ENCODE results near the gene VDAC1. TPM values are rescaled to one million over a fixed set of nuclear protein-coding genes. Genes with fewer than 3 reads are reported as not detected.

The VDAC1 gene
- total and polyA plus RNA-seq, 2 donors from 2014 or later, result 148 to 285 TPM

DNA sequence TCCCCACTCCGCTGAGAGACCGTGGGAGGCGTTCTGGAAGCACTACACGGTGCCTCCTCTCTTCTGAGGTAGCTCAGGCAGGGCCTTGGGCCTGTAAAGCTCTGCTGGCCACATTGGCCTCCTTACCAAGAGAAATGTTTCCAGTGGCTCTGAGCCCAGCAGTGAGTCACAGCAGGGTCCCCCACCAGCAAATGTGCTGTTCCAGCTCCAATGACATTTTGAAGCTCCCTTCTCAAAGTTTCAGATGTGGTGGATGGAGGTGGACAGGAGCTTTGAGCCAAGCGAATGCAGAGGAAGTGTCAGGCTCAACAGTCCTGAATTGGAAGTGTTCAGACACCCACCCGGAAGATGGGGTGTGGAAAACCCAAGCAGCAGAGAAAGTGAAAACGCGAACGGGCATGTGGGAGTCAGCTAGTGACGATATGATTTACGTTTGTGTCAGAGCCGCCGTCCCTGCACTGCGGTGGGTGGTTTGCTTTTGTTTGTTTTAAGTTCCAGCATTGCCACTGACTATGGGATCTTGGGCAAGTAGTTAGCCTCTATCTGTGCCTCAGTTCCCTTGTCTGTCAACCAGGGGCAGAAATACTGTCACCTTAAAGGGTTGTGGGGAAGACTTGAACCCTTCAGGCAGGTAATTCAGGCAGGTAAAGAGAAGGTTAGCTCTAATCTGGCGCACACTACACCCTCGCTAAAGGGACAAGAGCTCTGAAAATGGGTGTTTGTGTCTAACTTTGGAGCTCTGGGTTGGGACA is 74.5 kb downstream of the VDAC1 start:
- no peaks in the 10 kb centered on the region for H3K36me3 ChIP-seq (ENCODE audit: control insufficient read depth in 2 of 3, insufficient read depth in 3 of 3, low read length in 3 of 3)
- H3K9ac ChIP-seq (ENCODE audit: low read length in 3 of 3), result no peak overlapping the region
- intact Hi-C loops (cut with DNase I), result no loop called here
- DNase-seq (peak in 3 of 5 donors; percentile 30 to 57 (median 48)), FAIRE-seq (no peak)
- H3K4me3 ChIP-seq (ENCODE audit: low read length in 3 of 3), result no peak overlapping the region
- no peak overlapping the region for H3K27ac ChIP-seq (ENCODE audit: low read depth in 2 of 2, low read length in 2 of 2)
- H3K4me1 ChIP-seq (ENCODE audit: control insufficient read depth in 2 of 3, insufficient read depth in 2 of 3, low read depth in 1 of 3, low read length in 3 of 3), result peaks cover 0 to 26% (median 20%) of the 10 kb centered on the region in 3 donors
- H3K27me3 ChIP-seq (ENCODE audit: control insufficient read depth, insufficient read depth, low read length), result no peaks in the 10 kb centered on the region
- no peaks in the 10 kb centered on the region for H3K9me3 ChIP-seq (ENCODE audit: control insufficient read depth in 2 of 3, insufficient read depth in 1 of 3, low read length in 3 of 3)
- TF ChIP-seq, protein P1, sequence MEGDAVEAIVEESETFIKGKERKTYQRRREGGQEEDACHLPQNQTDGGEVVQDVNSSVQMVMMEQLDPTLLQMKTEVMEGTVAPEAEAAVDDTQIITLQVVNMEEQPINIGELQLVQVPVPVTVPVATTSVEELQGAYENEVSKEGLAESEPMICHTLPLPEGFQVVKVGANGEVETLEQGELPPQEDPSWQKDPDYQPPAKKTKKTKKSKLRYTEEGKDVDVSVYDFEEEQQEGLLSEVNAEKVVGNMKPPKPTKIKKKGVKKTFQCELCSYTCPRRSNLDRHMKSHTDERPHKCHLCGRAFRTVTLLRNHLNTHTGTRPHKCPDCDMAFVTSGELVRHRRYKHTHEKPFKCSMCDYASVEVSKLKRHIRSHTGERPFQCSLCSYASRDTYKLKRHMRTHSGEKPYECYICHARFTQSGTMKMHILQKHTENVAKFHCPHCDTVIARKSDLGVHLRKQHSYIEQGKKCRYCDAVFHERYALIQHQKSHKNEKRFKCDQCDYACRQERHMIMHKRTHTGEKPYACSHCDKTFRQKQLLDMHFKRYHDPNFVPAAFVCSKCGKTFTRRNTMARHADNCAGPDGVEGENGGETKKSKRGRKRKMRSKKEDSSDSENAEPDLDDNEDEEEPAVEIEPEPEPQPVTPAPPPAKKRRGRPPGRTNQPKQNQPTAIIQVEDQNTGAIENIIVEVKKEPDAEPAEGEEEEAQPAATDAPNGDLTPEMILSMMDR (IDR thresholded peaks at IDR 0.05; ENCODE audit: borderline replicate concordance, extremely low read depth, insufficient read depth), result no peak

DNA sequence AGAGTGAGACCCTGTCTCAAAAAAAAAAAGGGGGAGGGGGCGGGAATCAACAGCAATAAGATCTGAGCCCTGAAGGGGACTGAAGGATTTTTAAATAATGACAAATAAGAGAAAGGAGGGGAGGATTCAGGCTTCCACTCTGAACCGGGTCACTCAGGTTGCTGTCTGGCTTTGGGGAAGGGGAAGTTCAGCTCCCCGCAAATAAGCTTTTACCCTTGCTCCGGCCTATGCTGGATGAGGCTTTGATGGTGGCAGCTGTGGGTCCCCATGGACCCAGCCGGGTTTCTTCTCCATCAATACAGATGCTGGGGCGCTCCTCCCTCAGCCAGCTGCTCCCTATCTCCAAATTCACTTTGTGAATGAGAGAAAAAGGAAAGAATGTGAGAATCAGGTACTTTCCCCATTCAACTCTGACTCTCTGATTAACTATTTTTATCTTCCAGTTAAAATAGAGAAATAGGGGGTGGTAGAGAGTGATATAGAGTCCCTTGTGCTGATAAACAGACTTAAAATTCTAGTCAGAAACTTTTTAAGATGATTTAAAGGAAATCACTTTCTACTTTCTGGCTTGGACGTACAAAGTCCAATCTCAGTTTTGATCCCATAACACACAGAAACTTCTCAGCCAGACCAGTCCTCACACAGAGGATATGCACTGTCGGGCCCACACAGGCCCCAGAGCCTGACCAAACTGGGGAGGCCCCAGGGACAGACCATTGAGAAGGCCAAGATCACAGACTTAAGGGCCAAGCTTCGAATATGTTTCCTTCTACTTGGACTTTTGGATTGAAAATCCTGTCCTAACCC is 76.0 kb downstream of the VDAC1 start:
- peaks cover 0 to 18% (median 16%) of the 10 kb centered on the region in 3 donors for H3K4me1 ChIP-seq (ENCODE audit: control insufficient read depth in 2 of 3, insufficient read depth in 2 of 3, low read depth in 1 of 3, low read length in 3 of 3)
- TF ChIP-seq, protein P1 (IDR thresholded peaks at IDR 0.05; ENCODE audit: borderline replicate concordance, extremely low read depth, insufficient read depth), result no peak
- no peaks in the 10 kb centered on the region for H3K27me3 ChIP-seq (ENCODE audit: control insufficient read depth, insufficient read depth, low read length)
- DNase-seq (no peak), FAIRE-seq (no peak)
- no peaks in the 10 kb centered on the region for H3K36me3 ChIP-seq (ENCODE audit: control insufficient read depth in 2 of 3, insufficient read depth in 3 of 3, low read length in 3 of 3)
- no peaks in the 10 kb centered on the region for H3K9me3 ChIP-seq (ENCODE audit: control insufficient read depth in 2 of 3, insufficient read depth in 1 of 3, low read length in 3 of 3)
- intact Hi-C loops (cut with DNase I), result no loop called here
- H3K4me3 ChIP-seq (ENCODE audit: low read length in 3 of 3), result no peak overlapping the region
- no peak overlapping the region for H3K27ac ChIP-seq (ENCODE audit: low read depth in 2 of 2, low read length in 2 of 2)
- H3K9ac ChIP-seq (ENCODE audit: low read length in 3 of 3), result no peak overlapping the region

DNA sequence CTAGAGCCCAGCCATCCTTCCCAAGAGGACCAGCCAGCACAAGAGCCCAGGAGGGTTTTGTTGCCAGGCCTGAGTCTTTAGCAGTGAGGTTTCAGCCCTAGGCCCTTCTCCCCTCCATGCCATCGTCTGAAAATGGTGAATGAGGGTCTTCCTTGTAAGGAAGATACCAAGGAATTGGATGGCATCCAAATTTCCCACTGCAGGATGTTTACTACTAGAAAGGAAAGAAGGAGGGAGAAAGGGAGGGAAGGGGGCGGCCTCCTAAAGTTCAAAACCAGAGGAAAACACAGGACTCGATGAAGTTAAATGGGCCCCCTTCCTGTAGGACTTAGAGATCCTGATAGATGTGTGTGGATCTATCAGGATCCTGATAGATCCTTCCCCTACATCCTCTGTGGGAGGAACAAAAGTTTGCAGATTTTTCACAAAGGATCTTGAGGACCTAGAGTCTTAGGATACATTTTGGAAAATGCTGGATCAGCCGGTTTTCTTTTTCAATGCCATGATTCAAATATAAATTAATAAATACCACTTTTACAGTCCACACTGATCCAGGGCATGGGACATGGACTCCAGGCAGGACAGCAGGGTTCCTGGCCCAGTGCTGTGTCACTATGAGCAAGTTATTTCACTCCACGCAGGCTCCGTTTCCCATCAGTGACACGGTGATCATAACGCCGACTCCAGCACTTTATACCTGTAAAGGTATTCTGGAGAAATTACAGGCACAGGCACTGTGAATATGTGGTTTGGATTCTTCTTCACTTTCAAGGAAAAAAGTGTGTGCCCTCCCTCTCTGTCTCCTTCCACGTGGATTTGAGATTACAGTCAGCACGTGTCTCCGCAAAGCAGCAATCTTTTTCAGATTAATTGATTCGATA is 77.2 kb downstream of the VDAC1 start:
- Histone ChIP-seq H3K4me1 (ENCODE audit: control insufficient read depth in 2 of 3, insufficient read depth in 2 of 3, low read depth in 1 of 3, low read length in 3 of 3) (peaks cover 0 to 16% (median 14%) of the 10 kb centered on the region in 3 donors), H3K9ac (ENCODE audit: low read length in 3 of 3) (peak overlapping the region in 1 of 3 donors; percentile 19), H3K9me3 (ENCODE audit: control insufficient read depth in 2 of 3, insufficient read depth in 1 of 3, low read length in 3 of 3) (no peaks in the 10 kb centered on the region), H3K27me3 (ENCODE audit: control insufficient read depth, insufficient read depth, low read length) (no peaks in the 10 kb centered on the region), H3K27ac (ENCODE audit: low read depth in 2 of 2, low read length in 2 of 2) (peak overlapping the region in 1 of 2 donors; percentile 3), H3K36me3 (ENCODE audit: control insufficient read depth in 2 of 3, insufficient read depth in 3 of 3, low read length in 3 of 3) (no peaks in the 10 kb centered on the region), H3K4me3 (ENCODE audit: low read length in 3 of 3) (no peak overlapping the region)
- FAIRE-seq (no peak), DNase-seq (peak in 1 of 5 donors; percentile 69)
- TF ChIP-seq, protein P1 (IDR thresholded peaks at IDR 0.05; ENCODE audit: borderline replicate concordance, extremely low read depth, insufficient read depth), result no peak
- intact Hi-C loops (cut with DNase I), result no loop called here
